PFSK-1 (cell line): ENCODE measurements around the gene ISOC2.

Source experiments
- POLR2AphosphoS5 ChIP-seq: IDR thresholded peaks from 2 replicates; pipeline ENCODE4 v1.6.1; 2012; ENCODE audit warnings: low read depth, mild to moderate bottlenecking, control low read depth, low read length, moderate library complexity
- TAF1 ChIP-seq: IDR thresholded peaks from 2 replicates; pipeline ENCODE4 v1.6.1; 2012; ENCODE audit warnings: low read length, control low read depth, borderline replicate concordance; ENCODE audit not compliant: insufficient read depth

DNA sequence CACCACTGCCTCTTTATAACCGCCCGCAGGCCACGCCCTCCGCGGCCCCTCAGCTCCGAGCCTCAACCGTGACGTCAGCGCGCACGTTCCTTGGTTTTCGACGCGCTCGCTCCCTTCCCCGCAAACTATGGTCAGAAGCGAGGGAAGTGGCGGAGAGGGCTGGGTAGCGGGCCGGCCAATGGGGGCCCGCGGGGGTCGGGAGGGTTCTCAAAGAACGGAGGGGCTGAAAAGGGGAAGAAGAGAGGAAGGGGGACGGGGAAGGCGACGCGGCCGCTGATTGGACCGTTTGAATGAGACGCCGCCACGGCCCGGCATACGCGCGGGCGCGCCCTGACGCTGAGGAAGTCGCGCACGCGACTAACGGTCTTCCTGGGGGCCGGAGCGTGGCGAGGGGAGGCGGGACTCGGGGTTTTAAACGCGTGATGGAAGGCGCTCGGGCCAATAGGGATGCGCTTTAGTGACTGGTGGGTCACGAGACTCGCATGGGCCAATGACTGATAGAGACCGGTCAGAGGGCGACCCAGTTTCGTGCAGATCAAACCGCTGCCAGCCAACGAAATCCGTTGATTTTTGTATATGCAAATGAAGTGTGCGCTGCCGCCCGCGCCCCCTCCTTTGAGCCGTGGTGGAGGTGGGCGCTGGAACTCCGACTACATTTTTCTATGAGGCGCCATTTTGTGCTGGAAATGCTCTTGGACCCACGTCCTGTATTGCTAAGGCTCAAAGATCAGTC, 53.5 kb downstream of the ISOC2 start:
- no peak for TF ChIP-seq POLR2AphosphoS5
- no peak; the same call in 1 of the 2 replicates for TF ChIP-seq TAF1
